GM10248 (cell line): ENCODE results near the gene NRAS.

ENCODE experiments used
- CTCF ChIA-PET: fragments of 300-600 bp; sonication (Branson Sonifier 250); formaldehyde crosslinking; extraction: SDS; loops from one replicate; lab custom pipeline; 2021; ENCODE audit warnings: antibody characterized with exemption; lab: Yijun Ruan, JAX
- POLR2A ChIA-PET: fragments of 350-650 bp; sonication (Branson Sonifier 250); formaldehyde crosslinking; extraction: SDS; loops from one replicate; lab custom pipeline; 2020; ENCODE audit warnings: antibody characterized with exemption; lab: Yijun Ruan, JAX
- DNase-seq: peaks from one replicate; pipeline ENCODE4 v3.0.0; 2012; ENCODE audit errors: extremely low spot score
- TF ChIP-seq, protein P1 (sequence below): IDR thresholded peaks from 2 replicates; pipeline ENCODE4 v1.5.1; 2012; ENCODE audit warnings: mild to moderate bottlenecking, low read depth; ENCODE audit errors: extremely low read depth, missing control alignments, control extremely low read depth

Gene NRAS

DNA sequence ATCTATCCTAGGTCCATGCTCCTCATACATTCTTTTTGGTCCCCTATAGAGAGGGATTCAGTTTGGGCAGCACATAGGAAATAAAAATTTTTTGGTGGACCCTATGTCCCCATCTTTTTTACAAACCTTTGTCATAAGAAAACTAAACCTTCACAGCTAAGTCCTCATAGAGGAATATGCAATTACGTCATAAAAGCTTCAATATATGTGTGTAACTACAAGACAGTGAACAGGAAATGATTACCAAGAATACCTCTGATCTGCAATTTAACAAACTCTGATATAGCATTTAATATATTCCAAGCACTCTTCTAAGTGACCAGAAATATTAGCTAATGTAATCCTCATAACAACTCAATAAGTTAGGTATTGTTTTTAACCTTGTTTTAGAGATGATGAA, 40.5 kb downstream of the NRAS start:
- TF ChIP-seq, protein P1, sequence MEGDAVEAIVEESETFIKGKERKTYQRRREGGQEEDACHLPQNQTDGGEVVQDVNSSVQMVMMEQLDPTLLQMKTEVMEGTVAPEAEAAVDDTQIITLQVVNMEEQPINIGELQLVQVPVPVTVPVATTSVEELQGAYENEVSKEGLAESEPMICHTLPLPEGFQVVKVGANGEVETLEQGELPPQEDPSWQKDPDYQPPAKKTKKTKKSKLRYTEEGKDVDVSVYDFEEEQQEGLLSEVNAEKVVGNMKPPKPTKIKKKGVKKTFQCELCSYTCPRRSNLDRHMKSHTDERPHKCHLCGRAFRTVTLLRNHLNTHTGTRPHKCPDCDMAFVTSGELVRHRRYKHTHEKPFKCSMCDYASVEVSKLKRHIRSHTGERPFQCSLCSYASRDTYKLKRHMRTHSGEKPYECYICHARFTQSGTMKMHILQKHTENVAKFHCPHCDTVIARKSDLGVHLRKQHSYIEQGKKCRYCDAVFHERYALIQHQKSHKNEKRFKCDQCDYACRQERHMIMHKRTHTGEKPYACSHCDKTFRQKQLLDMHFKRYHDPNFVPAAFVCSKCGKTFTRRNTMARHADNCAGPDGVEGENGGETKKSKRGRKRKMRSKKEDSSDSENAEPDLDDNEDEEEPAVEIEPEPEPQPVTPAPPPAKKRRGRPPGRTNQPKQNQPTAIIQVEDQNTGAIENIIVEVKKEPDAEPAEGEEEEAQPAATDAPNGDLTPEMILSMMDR = no peak
- DNase-seq = no peak
- ChIA-PET CTCF (interaction anchor here (1.2 to 1.3 kb wide), 2 partner anchors 19 to 329 kb away, joined by 3 read pairs; partner anchors contain the start of gene AMPD1), POLR2A (no interaction called here)

DNA sequence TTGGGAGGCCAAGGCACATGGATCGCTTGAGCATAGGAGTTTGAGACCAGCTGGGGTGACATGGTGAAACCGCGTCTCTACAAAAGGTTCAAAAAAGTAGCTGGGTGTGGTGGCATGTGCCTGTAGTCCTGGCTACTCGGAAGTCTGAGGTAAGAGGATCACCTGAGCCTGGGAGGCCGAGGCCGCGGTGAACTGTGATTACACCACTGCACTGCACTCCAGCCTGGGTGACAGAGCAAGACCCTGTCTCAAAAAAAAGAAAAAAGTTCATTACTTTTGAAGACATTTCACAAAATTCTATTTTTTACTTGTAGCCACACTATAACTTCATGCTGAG, 44.7 kb downstream of the NRAS start:
- ChIA-PET POLR2A (no interaction called here), CTCF (interaction anchor here (0.7 to 5.6 kb wide), 10 partner anchors 9 to 325 kb away, joined by 3 to 39 read pairs (median 4); no protein-coding TSS in a partner anchor)
- no peak for DNase-seq
- TF ChIP-seq, protein P1 = no peak

DNA sequence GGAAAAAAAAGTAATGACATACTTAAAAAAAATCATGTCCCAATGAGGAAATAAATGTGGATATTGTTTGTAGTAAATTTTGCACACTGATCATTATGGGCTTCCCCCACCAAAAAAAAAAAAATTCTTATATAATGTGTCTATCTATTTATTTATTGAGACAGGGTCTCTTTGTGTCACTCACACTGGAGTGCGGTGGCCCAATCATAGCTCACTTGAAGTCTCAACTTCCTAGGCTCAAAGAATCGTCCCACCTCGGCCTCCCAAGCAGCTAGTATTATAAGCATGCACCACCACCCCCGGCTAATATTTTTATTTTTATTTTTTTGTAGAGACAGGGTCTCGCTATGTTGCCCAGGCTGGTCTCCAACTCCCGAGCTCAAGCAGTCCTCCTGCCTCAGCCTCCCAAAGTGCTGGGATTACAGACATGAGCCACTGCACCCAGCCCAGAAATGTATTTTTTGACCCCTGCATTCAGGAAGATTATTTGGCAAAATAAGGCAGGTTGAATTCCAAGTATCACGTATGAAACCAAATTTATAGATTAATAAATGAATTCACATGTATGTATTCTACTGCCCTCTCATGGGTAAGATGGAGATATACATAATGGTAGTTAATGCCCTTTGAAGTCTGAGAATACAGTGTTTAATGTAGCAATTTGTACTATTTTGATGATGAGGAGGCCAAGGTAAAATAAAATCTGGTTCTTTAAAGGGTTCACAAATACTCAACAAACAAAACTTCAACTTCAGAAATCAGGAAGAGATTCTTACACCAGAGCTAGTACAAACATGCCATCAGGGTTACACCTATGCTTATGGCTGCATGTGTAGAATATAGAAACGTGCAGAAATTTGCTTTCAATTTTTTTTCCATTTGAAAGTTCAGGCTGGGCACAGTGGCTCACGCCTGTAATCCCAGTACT, 45.3 kb downstream of the NRAS start:
- DNase-seq = peak; percentile 26
- CTCF ChIA-PET = interaction anchor here (0.7 to 5.6 kb wide), 8 partner anchors 9 to 324 kb away, joined by 3 to 39 read pairs (median 4); partner anchors contain the start of gene NRAS
- TF ChIP-seq, protein P1 = peak; percentile 24
- POLR2A ChIA-PET = no interaction called here

DNA sequence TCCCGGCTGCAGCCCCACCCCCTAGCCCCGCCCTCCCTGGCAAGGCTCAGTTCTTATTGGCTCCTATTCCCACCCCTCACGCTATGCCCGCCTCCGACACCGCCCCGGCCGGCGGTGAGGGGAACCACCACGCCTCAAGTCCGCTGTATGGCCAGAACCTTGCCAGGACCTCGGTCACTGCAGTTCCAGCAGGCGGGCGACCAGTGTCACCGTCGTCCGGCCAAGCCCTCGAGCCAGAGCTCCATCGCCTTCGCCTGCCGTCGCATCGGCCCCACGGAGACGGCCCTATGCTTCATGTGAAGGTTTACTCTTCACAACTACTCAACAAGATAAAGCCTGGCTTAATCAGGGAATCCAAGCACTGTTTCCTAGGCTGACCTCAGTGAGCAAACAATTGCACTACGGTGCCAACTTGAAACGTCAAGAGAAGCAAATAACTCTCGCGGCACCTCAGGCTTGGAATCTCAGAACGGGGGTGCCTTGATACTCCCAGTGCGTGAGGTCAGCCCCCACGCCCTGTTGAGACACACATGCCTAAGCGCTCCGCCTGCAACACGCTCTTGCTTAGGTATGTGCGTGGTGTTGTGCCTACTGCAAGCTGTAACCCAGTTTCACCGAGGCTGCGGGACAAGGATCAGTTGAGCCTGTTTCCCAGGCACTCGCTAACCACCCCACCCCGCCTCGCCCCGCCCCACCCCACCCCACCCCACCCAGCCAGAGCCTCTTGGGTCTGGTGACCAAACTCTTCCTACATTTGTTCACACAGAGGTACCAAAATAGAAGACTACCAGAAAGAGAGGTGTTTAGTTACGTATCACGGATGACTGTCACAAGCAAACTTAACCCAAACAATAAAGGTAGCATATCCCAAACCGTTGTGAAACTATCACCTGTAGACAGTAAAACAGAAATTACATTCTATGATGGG, 46.2 kb downstream of the NRAS start:
- ChIA-PET CTCF (interaction anchor here (1.0 to 5.6 kb wide), 6 partner anchors 10 to 323 kb away, joined by 3 to 39 read pairs (median 4); partner anchors contain the start of gene NRAS), POLR2A (interaction anchor here (0.6 kb wide), 1 partner anchor 27 kb away, joined by 4 read pairs; no protein-coding TSS in a partner anchor)
- TF ChIP-seq, protein P1 = peak; percentile 6

DNA sequence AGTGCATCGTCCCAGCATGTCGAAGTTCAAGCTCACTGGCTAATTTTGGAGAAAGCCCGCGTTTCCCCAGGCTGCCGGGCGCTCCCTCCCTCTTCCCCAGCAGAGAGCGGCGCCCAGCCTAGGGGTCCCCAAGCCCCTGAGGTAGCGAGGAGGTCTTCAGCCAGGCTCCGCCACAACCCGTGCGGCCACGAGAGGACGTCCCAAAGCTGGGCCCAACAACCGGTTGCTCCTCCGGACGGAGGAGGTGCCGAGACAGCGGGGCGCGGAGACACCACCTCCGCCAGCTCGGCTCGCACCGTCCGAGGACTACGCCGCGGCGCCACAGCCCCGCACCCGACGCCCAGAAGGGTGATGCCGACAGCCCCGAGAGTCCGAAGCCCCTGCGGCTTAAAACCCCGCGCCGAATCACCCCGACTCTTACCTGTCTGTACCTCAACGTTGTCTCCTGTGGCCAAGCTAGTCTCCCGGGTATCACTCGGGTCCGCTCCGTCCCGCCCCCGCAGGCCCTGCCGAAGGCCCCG, 46.9 kb downstream of the NRAS start, which contains the start of gene DENND2C:
TSS of gene DENND2C (minus strand) at position 488 of the 521 bp plus-strand sequence. CDS start 44,065 bp downstream, outside the sequence.
- ChIA-PET POLR2A (interaction anchor here (0.6 kb wide), 1 partner anchor 28 kb away, joined by 4 read pairs; no protein-coding TSS in a partner anchor), CTCF (interaction anchor here (1.0 to 5.6 kb wide), 4 partner anchors 11 to 322 kb away, joined by 4 to 39 read pairs (median 4); partner anchors contain the start of gene NRAS)
- TF ChIP-seq, protein P1 = no peak
- DNase-seq = no peak

More for the DNA sequence above, 46.2 kb downstream of the NRAS start:
- peak; percentile 96 for DNase-seq
